OCI-LY7 (cell line): ENCODE results near the gene VPS54.

ENCODE experiments used
- CTCF ChIP-seq: fragments of 200-600 bp; sonication (generic); conservative IDR thresholded peaks from 2 replicates; pipeline ENCODE4 v1.5.1; 2014; ENCODE audit warnings: mild to moderate bottlenecking, antibody characterized with exemption, low read length, moderate library complexity, mixed read lengths
- EZH2phosphoT487 ChIP-seq: fragments of 200-600 bp; sonication (generic); IDR thresholded peaks from 2 replicates; pipeline ENCODE4 v1.6.1; 2018; ENCODE audit warnings: low read depth, borderline replicate concordance, mild to moderate bottlenecking, mixed run types, antibody characterized with exemption, low read length, moderate library complexity, mixed read lengths

- TF ChIP-seq EZH2phosphoT487 (no peak), CTCF (no peak)
Observed at GRCh38 chr2:63875131-63875527, 144.1 kb downstream of the VPS54 start.
